ENCODE data around the gene NR5A1. TPM values are rescaled to one million over a fixed set of nuclear protein-coding genes. Genes with fewer than 3 reads are reported as not detected.

Gene NR5A1
- total RNA-seq, 2 donors from 2014 or later, result 0.82 TPM; not detected in 1

DNA sequence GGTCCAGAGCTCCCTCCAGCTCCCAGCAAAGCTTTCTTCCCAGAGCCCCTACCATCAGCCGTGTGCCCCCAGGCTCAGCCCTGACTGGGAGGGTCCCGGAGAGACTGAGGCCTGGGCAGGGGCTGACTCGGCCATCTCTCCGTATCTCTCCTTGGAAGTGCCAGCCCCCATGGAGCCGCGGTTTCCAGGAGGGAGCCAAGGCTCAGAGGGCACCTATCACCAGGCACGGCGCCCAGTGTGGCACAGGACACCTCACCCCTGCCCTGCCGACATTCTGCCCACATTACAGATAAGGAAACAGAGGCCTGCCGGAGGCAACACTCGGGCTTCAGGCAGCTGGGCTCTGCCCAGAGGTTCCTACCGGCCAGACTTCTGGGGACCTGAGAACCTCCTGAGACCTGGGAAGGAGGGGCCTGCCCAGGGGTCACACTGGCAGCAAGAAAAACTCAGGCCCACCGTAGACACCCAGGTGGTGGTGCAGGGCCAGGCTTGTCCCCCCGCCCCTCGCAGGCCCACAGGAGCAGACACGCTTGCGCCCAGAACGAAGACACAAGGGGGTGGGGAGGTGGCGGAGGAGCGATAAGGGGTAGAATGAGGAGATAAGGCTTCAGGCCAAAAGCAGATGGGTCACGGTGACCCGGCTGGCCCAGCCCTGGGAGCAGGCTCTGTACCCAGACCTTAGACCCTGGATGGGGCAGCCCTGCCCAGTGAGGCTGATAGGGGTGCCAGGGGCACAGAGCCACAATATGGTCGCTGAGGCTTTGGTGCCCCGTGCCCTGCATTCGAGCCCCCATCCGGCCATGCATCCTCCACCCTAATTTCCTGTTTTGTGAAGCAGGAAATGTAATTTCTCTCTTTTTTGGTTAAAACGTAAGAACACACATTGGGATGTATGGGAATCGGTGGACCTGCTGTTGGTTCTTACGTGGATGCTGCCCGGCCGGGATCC lies 11.8 kb downstream of the NR5A1 start:
- H3K36me3 ChIP-seq, result no peaks in the 10 kb centered on the region
- no peaks in the 10 kb centered on the region for H3K27me3 ChIP-seq
- DNase-seq, result no peak
- H3K27ac ChIP-seq, result no peak overlapping the region
- no peak overlapping the region for H3K4me3 ChIP-seq
- H3K9ac ChIP-seq (ENCODE audit: low read depth in 2 of 2, low read length in 2 of 2), result no peak overlapping the region
- TF ChIP-seq, protein P1, sequence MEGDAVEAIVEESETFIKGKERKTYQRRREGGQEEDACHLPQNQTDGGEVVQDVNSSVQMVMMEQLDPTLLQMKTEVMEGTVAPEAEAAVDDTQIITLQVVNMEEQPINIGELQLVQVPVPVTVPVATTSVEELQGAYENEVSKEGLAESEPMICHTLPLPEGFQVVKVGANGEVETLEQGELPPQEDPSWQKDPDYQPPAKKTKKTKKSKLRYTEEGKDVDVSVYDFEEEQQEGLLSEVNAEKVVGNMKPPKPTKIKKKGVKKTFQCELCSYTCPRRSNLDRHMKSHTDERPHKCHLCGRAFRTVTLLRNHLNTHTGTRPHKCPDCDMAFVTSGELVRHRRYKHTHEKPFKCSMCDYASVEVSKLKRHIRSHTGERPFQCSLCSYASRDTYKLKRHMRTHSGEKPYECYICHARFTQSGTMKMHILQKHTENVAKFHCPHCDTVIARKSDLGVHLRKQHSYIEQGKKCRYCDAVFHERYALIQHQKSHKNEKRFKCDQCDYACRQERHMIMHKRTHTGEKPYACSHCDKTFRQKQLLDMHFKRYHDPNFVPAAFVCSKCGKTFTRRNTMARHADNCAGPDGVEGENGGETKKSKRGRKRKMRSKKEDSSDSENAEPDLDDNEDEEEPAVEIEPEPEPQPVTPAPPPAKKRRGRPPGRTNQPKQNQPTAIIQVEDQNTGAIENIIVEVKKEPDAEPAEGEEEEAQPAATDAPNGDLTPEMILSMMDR (IDR thresholded peaks at IDR 0.05), result no peak
- intact Hi-C loops (cut with DNase I), result no loop called here
- H3K9me3 ChIP-seq, result no peaks in the 10 kb centered on the region
- no peaks in the 10 kb centered on the region for H3K4me1 ChIP-seq

DNA sequence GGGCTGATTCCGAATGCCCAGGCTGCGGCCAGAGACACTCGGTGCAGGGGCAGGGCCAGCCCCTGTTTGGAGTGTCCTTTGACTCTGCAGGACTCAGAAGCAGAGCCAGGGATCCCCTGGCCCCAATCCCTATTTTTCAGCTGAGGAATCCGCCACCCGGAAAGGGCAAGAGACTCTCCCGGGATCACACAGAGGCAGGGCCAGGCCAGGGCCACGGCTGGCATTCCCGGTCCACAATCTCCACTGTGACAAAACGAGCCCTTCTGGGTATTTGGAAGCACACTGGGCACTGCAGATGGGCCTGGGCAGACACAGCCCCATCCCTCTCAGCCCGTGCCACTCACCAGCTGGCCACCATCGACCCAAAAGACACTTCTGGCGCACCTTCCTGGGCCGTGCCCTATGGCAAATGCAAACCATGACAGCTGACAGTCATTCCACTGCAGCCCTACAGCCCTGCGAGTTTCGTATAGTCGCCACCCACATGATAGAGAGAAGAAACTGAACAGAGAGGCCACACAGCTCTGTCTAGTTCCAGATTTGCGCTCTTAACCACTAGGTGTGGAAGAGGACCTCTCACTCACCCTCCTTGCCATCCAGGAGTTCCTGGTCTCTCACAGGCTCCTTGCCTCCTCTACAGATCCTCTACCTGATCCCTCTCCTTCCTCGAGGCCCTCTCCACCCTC lies 13.3 kb downstream of the NR5A1 start:
- no peaks in the 10 kb centered on the region for H3K9me3 ChIP-seq
- H3K27me3 ChIP-seq, result no peaks in the 10 kb centered on the region
- TF ChIP-seq, protein P1 (IDR thresholded peaks at IDR 0.05), result no peak
- H3K9ac ChIP-seq (ENCODE audit: low read depth in 2 of 2, low read length in 2 of 2), result no peak overlapping the region
- H3K4me3 ChIP-seq, result no peak overlapping the region
- intact Hi-C loops (cut with DNase I), result no loop called here
- no peak for DNase-seq
- no peaks in the 10 kb centered on the region for H3K36me3 ChIP-seq
- no peak overlapping the region for H3K27ac ChIP-seq
- H3K4me1 ChIP-seq, result no peaks in the 10 kb centered on the region

- no peaks in the 10 kb centered on the region for H3K36me3 ChIP-seq
- H3K9ac ChIP-seq (ENCODE audit: low read depth in 2 of 2, low read length in 2 of 2), result no peak overlapping the region
- H3K4me1 ChIP-seq, result no peaks in the 10 kb centered on the region
- H3K27ac ChIP-seq, result no peak overlapping the region
- intact Hi-C loops (cut with DNase I), result no loop called here
- no peak overlapping the region for H3K4me3 ChIP-seq
- no peaks in the 10 kb centered on the region for H3K9me3 ChIP-seq
- no peaks in the 10 kb centered on the region for H3K27me3 ChIP-seq
- TF ChIP-seq, protein P1 (IDR thresholded peaks at IDR 0.05), result no peak
- DNase-seq, result no peak
Observed at GRCh38 chr9:124493218-124493617, 14.0 kb downstream of the NR5A1 start.

- Histone ChIP-seq H3K4me3 (no peak overlapping the region), H3K9me3 (no peaks in the 10 kb centered on the region), H3K27me3 (no peaks in the 10 kb centered on the region), H3K4me1 (no peaks in the 10 kb centered on the region), H3K27ac (no peak overlapping the region), H3K36me3 (no peaks in the 10 kb centered on the region), H3K9ac (ENCODE audit: low read depth in 2 of 2, low read length in 2 of 2) (no peak overlapping the region)
- intact Hi-C loops (cut with DNase I), result no loop called here
- TF ChIP-seq, protein P1 (IDR thresholded peaks at IDR 0.05), result no peak
- no peak for DNase-seq
Observed at GRCh38 chr9:124492818-124493217, 14.4 kb downstream of the NR5A1 start.

DNA sequence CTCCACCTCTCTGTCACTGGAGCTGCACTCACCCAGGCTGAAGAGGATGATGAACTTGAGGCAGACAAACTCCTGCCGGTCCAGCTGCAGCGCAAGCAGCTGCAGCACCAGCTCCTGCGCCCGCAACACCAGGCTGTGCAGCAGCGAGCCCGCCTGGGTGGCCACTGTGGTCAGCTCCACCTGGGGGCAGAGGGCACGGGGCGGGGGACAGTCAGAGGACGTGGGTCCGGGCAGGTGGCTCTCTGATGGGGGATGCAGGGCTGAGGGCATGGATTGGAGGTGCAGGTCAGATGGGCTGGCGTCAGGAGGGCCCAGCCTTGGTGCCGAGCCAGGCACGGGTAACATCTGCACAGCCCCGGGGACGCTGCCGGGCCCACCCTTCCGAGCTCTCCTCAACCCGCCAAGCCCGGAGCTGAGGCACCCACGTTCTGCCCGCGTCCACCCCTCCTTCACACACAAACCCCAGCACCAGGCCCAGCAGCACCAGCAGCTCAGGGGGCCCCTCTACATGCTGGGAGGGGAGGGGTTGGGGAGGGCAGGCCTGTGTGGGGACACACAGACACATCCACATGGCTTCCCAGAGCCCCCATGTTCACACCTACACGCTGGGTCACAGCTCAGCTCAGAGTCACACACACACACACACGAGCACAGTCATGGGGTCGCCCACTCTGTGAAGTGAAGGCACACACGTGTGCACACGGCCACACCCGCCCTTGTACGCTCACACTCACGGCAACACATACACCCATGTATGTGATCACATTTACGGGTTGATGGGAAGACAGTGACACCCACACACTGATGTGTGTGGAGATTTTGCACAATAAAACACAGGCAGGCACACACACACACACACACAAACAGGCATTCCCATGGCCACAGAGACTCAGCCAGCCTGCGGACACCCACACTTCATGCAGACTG lies 15.9 kb downstream of the NR5A1 start:
- no peaks in the 10 kb centered on the region for H3K36me3 ChIP-seq
- H3K4me3 ChIP-seq, result no peak overlapping the region
- H3K27me3 ChIP-seq, result peaks cover 11% of the 10 kb centered on the region
- no peaks in the 10 kb centered on the region for H3K9me3 ChIP-seq
- DNase-seq, result no peak
- no peaks in the 10 kb centered on the region for H3K4me1 ChIP-seq
- H3K27ac ChIP-seq, result no peak overlapping the region
- TF ChIP-seq, protein P1 (IDR thresholded peaks at IDR 0.05), result no peak
- H3K9ac ChIP-seq (ENCODE audit: low read depth in 2 of 2, low read length in 2 of 2), result no peak overlapping the region
- intact Hi-C loops (cut with DNase I), result no loop called here

Measured in colonic mucosa (tissue), 4 donors.